Epithelial cell of esophagus (primary cell): ENCODE results near the gene BCAR3.

Experiments used
- DNase-seq: peaks from one replicate; pipeline ENCODE4 v3.0.0; 2010; ENCODE audit warnings: low read depth
- H3K4me3 ChIP-seq: 2 replicates; pipeline ENCODE4 v1.5.1; 2011; ENCODE audit warnings: mild to moderate bottlenecking, low read length, control low read depth
- TF ChIP-seq, protein P1 (sequence below): IDR thresholded peaks from 2 replicates; pipeline ENCODE4 v1.5.1; 2011; ENCODE audit warnings: low read depth, mild to moderate bottlenecking, low read length, control low read depth, inconsistent platforms; ENCODE audit not compliant: insufficient read depth; ENCODE audit errors: missing control alignments

Gene BCAR3

GRCh38 chr1:93715529-93716126 is 34.0 kb upstream of the BCAR3 start:
- TF ChIP-seq, protein P1, sequence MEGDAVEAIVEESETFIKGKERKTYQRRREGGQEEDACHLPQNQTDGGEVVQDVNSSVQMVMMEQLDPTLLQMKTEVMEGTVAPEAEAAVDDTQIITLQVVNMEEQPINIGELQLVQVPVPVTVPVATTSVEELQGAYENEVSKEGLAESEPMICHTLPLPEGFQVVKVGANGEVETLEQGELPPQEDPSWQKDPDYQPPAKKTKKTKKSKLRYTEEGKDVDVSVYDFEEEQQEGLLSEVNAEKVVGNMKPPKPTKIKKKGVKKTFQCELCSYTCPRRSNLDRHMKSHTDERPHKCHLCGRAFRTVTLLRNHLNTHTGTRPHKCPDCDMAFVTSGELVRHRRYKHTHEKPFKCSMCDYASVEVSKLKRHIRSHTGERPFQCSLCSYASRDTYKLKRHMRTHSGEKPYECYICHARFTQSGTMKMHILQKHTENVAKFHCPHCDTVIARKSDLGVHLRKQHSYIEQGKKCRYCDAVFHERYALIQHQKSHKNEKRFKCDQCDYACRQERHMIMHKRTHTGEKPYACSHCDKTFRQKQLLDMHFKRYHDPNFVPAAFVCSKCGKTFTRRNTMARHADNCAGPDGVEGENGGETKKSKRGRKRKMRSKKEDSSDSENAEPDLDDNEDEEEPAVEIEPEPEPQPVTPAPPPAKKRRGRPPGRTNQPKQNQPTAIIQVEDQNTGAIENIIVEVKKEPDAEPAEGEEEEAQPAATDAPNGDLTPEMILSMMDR = no peak
- no peak for DNase-seq
- no peak overlapping the region for H3K4me3 ChIP-seq

GRCh38 chr1:93714356-93714755 is 32.7 kb upstream of the BCAR3 start:
- no peak for DNase-seq
- TF ChIP-seq, protein P1 = no peak

GRCh38 chr1:93713341-93713740 is 31.7 kb upstream of the BCAR3 start:
- TF ChIP-seq, protein P1 = no peak
- no peak overlapping the region for H3K4me3 ChIP-seq
- DNase-seq = no peak

More at GRCh38 chr1:93714356-93714755, 32.7 kb upstream of the BCAR3 start:
- no peak overlapping the region for H3K4me3 ChIP-seq

GRCh38 chr1:93712741-93713140 is 31.1 kb upstream of the BCAR3 start:
- TF ChIP-seq, protein P1 = no peak
- H3K4me3 ChIP-seq = no peak overlapping the region
- DNase-seq = no peak

DNA sequence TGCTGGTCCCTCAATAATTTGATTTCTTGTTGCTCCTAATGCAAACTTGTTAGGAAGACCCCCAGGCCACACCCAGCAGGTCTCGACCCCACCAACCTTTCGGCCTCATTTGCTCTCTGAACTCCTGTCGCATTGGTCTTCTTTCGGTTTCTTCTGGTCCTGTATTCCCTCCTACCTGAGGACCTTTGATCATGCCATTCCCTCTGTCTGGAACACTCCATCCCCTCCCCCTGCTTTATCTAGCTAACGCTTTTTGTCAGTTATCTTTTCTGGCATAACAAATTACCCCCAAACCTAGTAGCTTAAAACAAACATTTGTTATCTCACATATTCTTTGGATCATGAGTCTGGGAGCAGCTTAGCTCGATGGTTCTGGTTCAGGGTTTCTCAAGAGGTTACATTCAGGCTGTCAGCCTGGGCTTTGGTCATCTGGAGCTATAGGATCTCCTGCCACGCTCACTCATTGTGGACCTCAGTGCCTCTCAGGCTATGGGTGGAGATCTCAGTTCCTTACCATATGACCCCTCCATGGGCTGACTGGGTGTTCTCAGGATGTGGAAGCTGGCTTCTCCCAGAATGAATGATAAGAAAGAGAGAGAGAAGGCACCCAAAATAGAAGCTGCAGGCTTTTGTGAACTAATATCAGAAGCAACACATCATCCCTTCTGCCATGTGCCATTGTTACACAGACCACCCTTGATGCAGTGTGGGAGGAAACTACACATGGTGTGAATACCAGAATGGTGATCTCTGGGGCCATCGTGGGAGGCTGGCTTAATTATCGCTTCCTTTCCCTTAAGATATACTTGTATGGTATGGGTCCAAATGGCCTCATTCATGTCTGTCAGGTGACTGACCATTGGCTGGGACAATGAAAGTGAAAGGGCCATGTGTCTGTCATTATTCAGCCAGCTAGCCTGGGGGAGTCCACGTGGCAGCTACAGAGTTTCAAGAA is 29.1 kb upstream of the BCAR3 start:
- no peak for DNase-seq
- no peak overlapping the region for H3K4me3 ChIP-seq
- TF ChIP-seq, protein P1 = no peak

- TF ChIP-seq, protein P1 = no peak
- H3K4me3 ChIP-seq = no peak overlapping the region
- no peak for DNase-seq
Observed at GRCh38 chr1:93708734-93709481, 27.3 kb upstream of the BCAR3 start.
